Cardiac fibroblast (primary cell): ENCODE data around the gene SGK2.

Experiments used
- DNase-seq, 2 donors: peaks; one replicate each; pipeline versions ENCODE4 v3.0.0 to v3.0.0-alpha.2; 2010; ENCODE audit warnings: low read depth in 2 of 2
- H3K4me3 ChIP-seq, 2 donors: replicated peaks in 1 of 2; 1 replicate in 1 of 2; 2 replicates in 1 of 2; pipeline ENCODE4 v1.5.1; 2011; ENCODE audit warnings: low read depth in 2 of 2, low read length in 2 of 2, mild to moderate bottlenecking in 2 of 2, moderate library complexity in 1 of 2
- CTCF ChIP-seq: IDR thresholded peaks from one replicate; pipeline ENCODE4 v1.5.1; 2011; ENCODE audit warnings: low read depth, mild to moderate bottlenecking, low read length, inconsistent platforms

SGK2 gene

GRCh38 chr20:43545837-43546578 is 12.8 kb upstream of the SGK2 start:
- no peak for DNase-seq
- no peak overlapping the region for H3K4me3 ChIP-seq

GRCh38 chr20:43548273-43548880 is 10.4 kb upstream of the SGK2 start:
- H3K4me3 ChIP-seq, result no peak overlapping the region
- TF ChIP-seq CTCF, result no peak
- DNase-seq, result no peak

More at GRCh38 chr20:43545837-43546578, 12.8 kb upstream of the SGK2 start:
- TF ChIP-seq CTCF, result no peak

GRCh38 chr20:43549416-43550065 is 9.3 kb upstream of the SGK2 start:
- no peak for TF ChIP-seq CTCF
- peak in 1 of 2 donors; percentile 9 for DNase-seq
- H3K4me3 ChIP-seq, result no peak overlapping the region

GRCh38 chr20:43550456-43550855 is 8.4 kb upstream of the SGK2 start:
- TF ChIP-seq CTCF, result no peak
- H3K4me3 ChIP-seq, result no peak overlapping the region
- DNase-seq, result no peak

- peak in 1 of 2 donors; percentile 15 for DNase-seq
- no peak for TF ChIP-seq CTCF
- H3K4me3 ChIP-seq, result no peak overlapping the region
These were observed 4.5 kb upstream of the SGK2 start for GRCh38 chr20:43554369-43554768.

- no peak for DNase-seq
- H3K4me3 ChIP-seq, result no peak overlapping the region
- TF ChIP-seq CTCF, result no peak
These were observed 540 bp downstream of the SGK2 start for GRCh38 chr20:43559147-43559987.
